HepG2 (cell line): ENCODE results near the gene PSMC4. TPM values are rescaled to one million over a fixed set of nuclear protein-coding genes. Genes with fewer than 3 reads are reported as not detected.

ENCODE experiments used
- JUNB ChIP-seq: sonication (generic); formaldehyde crosslinking; IDR thresholded peaks from 2 replicates; pipeline ENCODE4 v1.8.0; 2022; ENCODE audit warnings: missing genetic modification reagents, mild to moderate bottlenecking, borderline replicate concordance
- LRRFIP1 ChIP-seq: sonication (generic); formaldehyde crosslinking; conservative IDR thresholded peaks from 2 replicates; pipeline ENCODE4 v1.4.0; 2020; ENCODE audit warnings: missing genetic modification reagents
- MAFG ChIP-seq: sonication (generic); formaldehyde crosslinking; IDR thresholded peaks from 2 replicates; pipeline ENCODE4 v1.5.1; 2020; ENCODE audit warnings: mild to moderate bottlenecking, missing genetic modification reagents
- MLLT10 ChIP-seq: sonication (generic); formaldehyde crosslinking; IDR thresholded peaks from 2 replicates; pipeline ENCODE4 v1.4.0; 2020; ENCODE audit warnings: missing genetic modification reagents
- MXD4 ChIP-seq: IDR thresholded peaks from 2 replicates; pipeline ENCODE4 v1.6.1; 2016; ENCODE audit warnings: mild to moderate bottlenecking, missing biosample characterization, missing genetic modification reagents
- NR2F1 ChIP-seq, 2 experiments: fragments of 450-650 bp in 1 of 2; formaldehyde crosslinking in 1 of 2; IDR thresholded peaks; 2 replicates each; pipeline versions ENCODE4 v1.5.0 to v1.6.1; 2016 to 2020; ENCODE audit warnings: mild to moderate bottlenecking in 1 of 2, missing compliant biosample characterization in 1 of 2, missing genetic modification reagents in 1 of 2, moderate library complexity in 1 of 2
- REPIN1 ChIP-seq: sonication (generic); formaldehyde crosslinking; IDR thresholded peaks from 2 replicates; pipeline ENCODE4 v1.8.0; 2022; ENCODE audit warnings: missing genetic modification reagents, low read depth, mild to moderate bottlenecking, borderline replicate concordance
- SCMH1 ChIP-seq: sonication (generic); formaldehyde crosslinking; IDR thresholded peaks from 2 replicates; pipeline ENCODE4 v1.9.0; 2021; ENCODE audit warnings: missing genetic modification reagents, mild to moderate bottlenecking, borderline replicate concordance
- SOX13 ChIP-seq, 3 experiments: fragments of 450-650 bp in 1 of 3; sonication (generic) in 1 of 3; formaldehyde crosslinking in 1 of 3; IDR thresholded peaks in 2 of 3; conservative IDR thresholded peaks in 1 of 3; 2 replicates each; pipeline versions ENCODE4 v1.5.0 to v1.6.1; 2016 to 2020; ENCODE audit warnings: antibody characterized with exemption in 1 of 3, mild to moderate bottlenecking in 1 of 3, missing compliant biosample characterization in 1 of 3, missing genetic modification reagents in 1 of 3, moderate library complexity in 1 of 3
- THAP11 ChIP-seq: IDR thresholded peaks from 2 replicates; pipeline ENCODE4 v1.6.1; 2016; ENCODE audit warnings: missing biosample characterization, missing genetic modification reagents
- U2AF2 ChIP-seq: fragments of 200-400 bp; formaldehyde crosslinking; IDR thresholded peaks from 2 replicates; pipeline ENCODE4 v1.6.1; 2017; ENCODE audit warnings: low read depth, mild to moderate bottlenecking, low read length
- ZBTB20 ChIP-seq: sonication (generic); formaldehyde crosslinking; IDR thresholded peaks from 2 replicates; pipeline ENCODE4 v1.8.1; 2023; ENCODE audit warnings: missing genetic modification reagents, low read depth, mild to moderate bottlenecking, borderline replicate concordance
- ZBTB43 ChIP-seq: sonication (generic); formaldehyde crosslinking; conservative IDR thresholded peaks from 2 replicates; pipeline ENCODE4 v1.4.0; 2020; ENCODE audit warnings: missing genetic modification reagents
- ZFP37 ChIP-seq: sonication (generic); formaldehyde crosslinking; IDR thresholded peaks from 2 replicates; pipeline ENCODE4 v1.4.0; 2020; ENCODE audit warnings: missing genetic modification reagents, borderline replicate concordance
- ZFX ChIP-seq: sonication (generic); formaldehyde crosslinking; IDR thresholded peaks from 2 replicates; pipeline ENCODE4 v1.4.0; 2020; ENCODE audit warnings: mild to moderate bottlenecking, low read depth, missing genetic modification reagents, moderate library complexity
- ZNF430 ChIP-seq: sonication (generic); formaldehyde crosslinking; IDR thresholded peaks from 2 replicates; pipeline ENCODE4 v1.9.0; 2021; ENCODE audit warnings: mild to moderate bottlenecking, missing genetic modification reagents
- ZNF468 ChIP-seq: sonication (generic); formaldehyde crosslinking; IDR thresholded peaks from 2 replicates; pipeline ENCODE4 v1.8.0; 2022; ENCODE audit warnings: mild to moderate bottlenecking, moderate library complexity, missing genetic modification reagents
- ZNF629 ChIP-seq: sonication (generic); formaldehyde crosslinking; conservative IDR thresholded peaks from 2 replicates; pipeline ENCODE4 v1.5.0; 2020; ENCODE audit warnings: missing genetic modification reagents
- ZNF772 ChIP-seq: sonication (generic); formaldehyde crosslinking; IDR thresholded peaks from 2 replicates; pipeline ENCODE4 v1.5.0; 2020; ENCODE audit warnings: mild to moderate bottlenecking, missing genetic modification reagents
- polyA plus RNA-seq, 8 experiments: library from polyadenylated mRNA; depleted of rRNA in 3 of 8; stranded (reverse) in 7 of 8; unstranded in 1 of 8; fragments of >200 nt; fragmentation: Illumina TruSeq in 4 of 8; extraction: Trizol in 4 of 8; gene quantifications; 2 replicates each; pipeline versions ENCODE4 v1.2.1 to v1.2.3, GENCODE V29; 2011 to 2016; ENCODE audit warnings: low read depth in 4 of 8, missing spikeins in 1 of 8, mixed read lengths in 1 of 8; ENCODE audit not compliant: insufficient read depth in 1 of 8
- total RNA-seq, 5 experiments: library from RNA; depleted of rRNA; stranded (reverse); fragments of >200 nt; fragmentation: Illumina TruSeq; extraction: Trizol; gene quantifications; 2 replicates each; pipeline ENCODE4 v1.2.3, GENCODE V29; 2016; ENCODE audit warnings: low read depth in 1 of 5
- TF ChIP-seq, protein P1 (sequence below): sonication (generic); formaldehyde crosslinking; IDR thresholded peaks from 2 replicates; pipeline ENCODE4 v1.4.0; 2020; ENCODE audit warnings: mild to moderate bottlenecking, missing genetic modification reagents
- TF ChIP-seq, protein P2 (sequence below): sonication (generic); formaldehyde crosslinking; IDR thresholded peaks from 2 replicates; pipeline ENCODE4; 2020; ENCODE audit warnings: missing genetic modification reagents, mild to moderate bottlenecking, borderline replicate concordance

Gene PSMC4
- total and polyA plus RNA-seq, 2 of the 13 experiments (the other 11 are each of a cell fraction or from before 2014, with no cell fraction given): 49.9 to 160 TPM

DNA sequence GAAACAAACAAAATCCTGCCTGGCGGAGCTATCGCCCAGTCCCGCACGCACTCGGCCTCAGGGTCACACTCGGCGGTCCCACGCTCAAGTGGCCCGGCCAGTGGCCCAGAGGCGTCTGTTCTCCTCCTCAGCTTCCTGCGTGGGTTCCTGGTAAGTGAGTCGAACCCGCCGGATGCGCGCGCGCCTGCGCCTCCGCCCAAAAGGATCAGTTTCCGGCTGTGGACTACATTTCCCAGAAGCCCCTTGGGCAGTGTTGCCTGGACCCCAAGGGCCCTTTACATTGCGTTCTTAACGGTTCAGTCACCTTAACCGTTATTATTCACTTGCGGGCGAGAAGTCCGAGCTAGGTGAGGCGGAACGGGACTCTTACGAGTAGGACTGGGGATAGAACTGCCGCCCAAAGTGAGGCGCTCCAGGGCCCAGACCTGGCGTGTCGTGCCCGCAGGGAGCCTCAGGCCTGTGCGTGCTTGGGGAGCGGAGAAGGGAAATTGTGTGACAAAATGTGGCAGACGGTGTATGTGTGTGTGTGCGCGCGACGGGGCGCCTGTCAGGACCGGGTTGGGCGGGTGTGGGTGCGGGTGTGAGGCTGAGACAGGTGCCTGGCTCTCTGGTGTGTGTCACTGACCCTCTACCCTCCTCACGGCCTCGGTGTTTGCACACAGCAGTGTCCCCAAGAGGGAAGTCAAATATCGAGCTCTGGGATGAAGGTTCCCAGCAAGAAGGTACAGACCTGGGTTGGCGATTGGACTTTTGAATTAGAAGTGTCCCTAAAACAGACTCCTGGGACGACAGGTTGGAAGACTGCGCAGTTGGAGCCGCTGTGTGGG is 26.1 kb downstream of the PSMC4 start, which contains the start of gene ZNF546 (continued):
- TF ChIP-seq ZFP37 (CRISPR knock-in tag) (no peak), ZFX (CRISPR knock-in tag) (peak; percentile 99), ZNF430 (CRISPR knock-in tag) (peak; percentile 69; the same call in 1 of the 2 replicates), ZBTB43 (CRISPR knock-in tag) (no peak), MXD4 (CRISPR knock-in tag) (no peak), THAP11 (peak; percentile 99), REPIN1 (CRISPR knock-in tag) (peak; percentile 59), U2AF2 (no peak), ZNF772 (CRISPR knock-in tag) (0 out of 2 replicates have a peak, but pooled peaks have one; percentile 35), MAFG (CRISPR knock-in tag) (no peak), ZBTB20 (CRISPR knock-in tag) (no peak; the same call in 1 of the 2 replicates), ZNF629 (CRISPR knock-in tag) (no peak), JUNB (CRISPR knock-in tag) (no peak), SCMH1 (CRISPR knock-in tag) (no peak), NR2F1 (CRISPR knock-in tag; IDR thresholded peaks at IDR 0.05) (no peak), ZNF468 (CRISPR knock-in tag) (0 out of 2 replicates have a peak, but pooled peaks have one; percentile 77), LRRFIP1 (CRISPR knock-in tag) (no peak), MLLT10 (CRISPR knock-in tag) (no peak), SOX13 (IDR thresholded peaks at IDR 0.05) (no peak), SOX13 (CRISPR knock-in tag; conservative IDR thresholded peaks at IDR 0.05 in 1 of 2, IDR thresholded peaks at IDR 0.05 in 1 of 2) (no peak)
- TF ChIP-seq, protein P1, sequence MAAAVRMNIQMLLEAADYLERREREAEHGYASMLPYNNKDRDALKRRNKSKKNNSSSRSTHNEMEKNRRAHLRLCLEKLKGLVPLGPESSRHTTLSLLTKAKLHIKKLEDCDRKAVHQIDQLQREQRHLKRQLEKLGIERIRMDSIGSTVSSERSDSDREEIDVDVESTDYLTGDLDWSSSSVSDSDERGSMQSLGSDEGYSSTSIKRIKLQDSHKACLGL (CRISPR knock-in tag): peak; percentile 68; the same call in 1 of the 2 replicates
- TF ChIP-seq, protein P2, sequence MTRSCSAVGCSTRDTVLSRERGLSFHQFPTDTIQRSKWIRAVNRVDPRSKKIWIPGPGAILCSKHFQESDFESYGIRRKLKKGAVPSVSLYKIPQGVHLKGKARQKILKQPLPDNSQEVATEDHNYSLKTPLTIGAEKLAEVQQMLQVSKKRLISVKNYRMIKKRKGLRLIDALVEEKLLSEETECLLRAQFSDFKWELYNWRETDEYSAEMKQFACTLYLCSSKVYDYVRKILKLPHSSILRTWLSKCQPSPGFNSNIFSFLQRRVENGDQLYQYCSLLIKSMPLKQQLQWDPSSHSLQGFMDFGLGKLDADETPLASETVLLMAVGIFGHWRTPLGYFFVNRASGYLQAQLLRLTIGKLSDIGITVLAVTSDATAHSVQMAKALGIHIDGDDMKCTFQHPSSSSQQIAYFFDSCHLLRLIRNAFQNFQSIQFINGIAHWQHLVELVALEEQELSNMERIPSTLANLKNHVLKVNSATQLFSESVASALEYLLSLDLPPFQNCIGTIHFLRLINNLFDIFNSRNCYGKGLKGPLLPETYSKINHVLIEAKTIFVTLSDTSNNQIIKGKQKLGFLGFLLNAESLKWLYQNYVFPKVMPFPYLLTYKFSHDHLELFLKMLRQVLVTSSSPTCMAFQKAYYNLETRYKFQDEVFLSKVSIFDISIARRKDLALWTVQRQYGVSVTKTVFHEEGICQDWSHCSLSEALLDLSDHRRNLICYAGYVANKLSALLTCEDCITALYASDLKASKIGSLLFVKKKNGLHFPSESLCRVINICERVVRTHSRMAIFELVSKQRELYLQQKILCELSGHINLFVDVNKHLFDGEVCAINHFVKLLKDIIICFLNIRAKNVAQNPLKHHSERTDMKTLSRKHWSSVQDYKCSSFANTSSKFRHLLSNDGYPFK (CRISPR knock-in tag): peak; percentile 82; the same call in 1 of the 2 replicates
